ENCODE data around the gene DAP.

GRCh38 chr5:10662083-10662482, 99.0 kb downstream of the DAP start:
- TF ChIP-seq EZH2phosphoT487 (conservative IDR thresholded peaks at IDR 0.05; ENCODE audit: low read length), result no peak
- no peak for TF ChIP-seq CTCF (IDR thresholded peaks at IDR 0.05; ENCODE audit: insufficient read depth, low read length, poor library complexity, severe bottlenecking)

All from SU-DHL-6 (cell line).